Fibroblast of villous mesenchyme (primary cell): ENCODE results near the gene PTGDR2. TPM values are rescaled to one million over a fixed set of nuclear protein-coding genes. Genes with fewer than 3 reads are reported as not detected.

Experiments
- DNase-seq: peaks from one replicate; pipeline ENCODE4 v3.0.0-alpha.2; 2010; ENCODE audit warnings: low read depth
- H3K4me3 ChIP-seq: 2 replicates; pipeline ENCODE4 v1.5.1; 2011; ENCODE audit warnings: low read depth, mild to moderate bottlenecking, low read length
- CTCF ChIP-seq: IDR thresholded peaks from 2 replicates; pipeline ENCODE4 v1.5.1; 2012; ENCODE audit warnings: low read depth, mild to moderate bottlenecking, low read length; ENCODE audit not compliant: insufficient read depth
- total RNA-seq: library from RNA; depleted of rRNA; stranded (reverse); fragments of >200 nt; gene quantifications from 2 replicates; pipeline ENCODE4 v1.2.3, GENCODE V29; 2012

PTGDR2 gene
- total RNA-seq, 1 donor = not detected

- DNase-seq = no peak
- TF ChIP-seq CTCF = no peak
- H3K4me3 ChIP-seq = no peak overlapping the region
These were observed 8.1 kb upstream of the PTGDR2 start for GRCh38 chr11:60863550-60864521.

- no peak for DNase-seq
These were observed 6.4 kb upstream of the PTGDR2 start for GRCh38 chr11:60862171-60862570.

GRCh38 chr11:60860943-60861342 lies 5.2 kb upstream of the PTGDR2 start:
- TF ChIP-seq CTCF = no peak
- no peak overlapping the region for H3K4me3 ChIP-seq
- no peak for DNase-seq

More at GRCh38 chr11:60862171-60862570, 6.4 kb upstream of the PTGDR2 start:
- no peak for TF ChIP-seq CTCF
- no peak overlapping the region for H3K4me3 ChIP-seq

- TF ChIP-seq CTCF = no peak
- DNase-seq = no peak
- H3K4me3 ChIP-seq = no peak overlapping the region
These were observed 4.0 kb upstream of the PTGDR2 start for GRCh38 chr11:60859616-60860250.

GRCh38 chr11:60858731-60859464 lies 3.1 kb upstream of the PTGDR2 start:
- no peak for TF ChIP-seq CTCF
- no peak overlapping the region for H3K4me3 ChIP-seq
- no peak for DNase-seq

- DNase-seq = no peak
- no peak overlapping the region for H3K4me3 ChIP-seq
- no peak for TF ChIP-seq CTCF
These were observed 2.5 kb upstream of the PTGDR2 start for GRCh38 chr11:60858236-60858635.
